Heart right ventricle (tissue), 16 donors: ENCODE measurements around the gene FBXO38. TPM values are rescaled to one million over a fixed set of nuclear protein-coding genes. Genes with fewer than 3 reads are reported as not detected.

ENCODE experiments used
- ATAC-seq, 8 donors: fragments of 200-7000 bp; cut with Tn5 transposase; one replicate each; pipeline ENCODE4 v1.9.1; 2020; ENCODE audit warnings: mild to moderate bottlenecking in 8 of 8, moderate library complexity in 8 of 8, moderate number of reproducible peaks in 1 of 8
- DNase-seq, 2 donors: peaks; one replicate each; pipeline ENCODE4 v3.0.0-alpha.2; 2020
- H3K27ac ChIP-seq, 10 donors: fragments of 200-600 bp; sonication (generic) in 2 of 10; one replicate each; pipeline versions ENCODE4 v1.5.0 to v1.8.0; 2020 to 2022; ENCODE audit warnings: mild to moderate bottlenecking in 3 of 10
- H3K27me3 ChIP-seq, 7 donors: fragments of 200-600 bp; one replicate each; pipeline ENCODE4 v1.8.0; 2021 to 2022; ENCODE audit warnings: mild to moderate bottlenecking in 2 of 7
- H3K36me3 ChIP-seq, 9 donors: fragments of 200-600 bp; sonication (generic) in 1 of 9; one replicate each; pipeline versions ENCODE4 v1.5.0 to v1.8.0; 2020 to 2022; ENCODE audit warnings: mild to moderate bottlenecking in 2 of 9
- H3K4me1 ChIP-seq, 9 donors: fragments of 200-600 bp; sonication (generic) in 1 of 9; one replicate each; pipeline versions ENCODE4 v1.5.0 to v1.8.0; 2020 to 2022; ENCODE audit warnings: mild to moderate bottlenecking in 4 of 9
- H3K4me3 ChIP-seq, 10 donors: fragments of 200-600 bp; sonication (generic) in 2 of 10; one replicate each; pipeline versions ENCODE4 v1.5.0 to v1.8.0; 2020 to 2022; ENCODE audit warnings: mild to moderate bottlenecking in 7 of 10, moderate library complexity in 2 of 10
- H3K9me3 ChIP-seq, 11 donors: fragments of 200-600 bp in 10 of 11; sonication (generic) in 2 of 11; one replicate each; pipeline versions ENCODE4 v1.5.0 to v1.8.0; 2013 to 2022; ENCODE audit warnings: mild to moderate bottlenecking in 2 of 11, control low read depth in 1 of 11, moderate library complexity in 1 of 11
- WGBS, 2 donors: extraction: QIAGEN DNeasy Blood & Tissue Kit; methylation state at CpG; one replicate each; pipeline ENCODE4 v1.1.7; 2013; ENCODE audit warnings: inconsistent platforms in 1 of 2; 5-methylcytosine and 5-hydroxymethylcytosine counted together
- intact Hi-C, 10 donors: fragments of 100-400 bp; cut with DNase I; formaldehyde crosslinking; loops; one replicate each; pipeline versions ENCODE4 v1.11.1 to v1.14.2; 2022
- polyA plus RNA-seq, 2 donors: library from polyadenylated mRNA; stranded (reverse); fragments of 200-250 nt; gene quantifications; one replicate each; pipeline ENCODE4 v1.2.3, GENCODE V29; 2013
- total RNA-seq, 10 donors: library from RNA; stranded (reverse); fragmentation: NEBNext Ultra II Directional in 3 of 10; extraction: Animal tissue kit (Norgen Biotek cat#: 25700) in 3 of 10; gene quantifications; one replicate each; pipeline versions ENCODE4 v1.2.1 to v1.2.4, GENCODE V29; 2021 to 2023
- TF ChIP-seq, protein P1 (sequence below), 9 donors: fragments of 200-600 bp; sonication (generic) in 2 of 9; IDR thresholded peaks; one replicate each; pipeline versions ENCODE4 v1.5.0 to v1.8.0; 2021 to 2022; ENCODE audit warnings: antibody characterized with exemption in 9 of 9, mild to moderate bottlenecking in 5 of 9, moderate library complexity in 1 of 9
- donor health status: Arrhythmogenic right ventricular cardiomyopathy.
- donor health status: ischemic (EF 13 %, LVEDD 7.1; RV severe dilation, severe dysfunction).
- donor health status: healthy with polysubstance abuse.
- donor health status: DM: no; HTN: yes; CAD: no.
- donor health status: DM: no; HTN: no; CAD: no.
- donor health status: ischemic (EF 25% LVEDD 6.9; RV normal size, moderate dysfunction).
- donor health status: ischemic (EF 25% LVEDD 5.7; RV mildly dilated, moderate dysfunction).
- donor health status: healthy.
- donor health status: DM: yes; HTN: yes; CAD: no.
- donor health status: Ischemic cardiomyopathy.
- donor health status: ischemic (EF 35%, LVEDD 5.7; RV mildly dilated, moderate dysfunction).
- donor health status: nonischemic (EF 11% LVEDD 7.7; RV severe dilation, severe dysfunction).
- donor health status: DM: yes; HTN: yes; CAD: no.
- donor health status: PGD.
- donor health status: ischemic (EF 29% LVEDD 5.4; RV normal size, mild dysfunction).
- donor health status: nonischemic (EF 23%, LVEDD 6.1; RV moderate dilation, normal function).

Gene FBXO38
- total and polyA plus RNA-seq, 12 donors: 10.2 to 66.4 (median 46.6) TPM

DNA sequence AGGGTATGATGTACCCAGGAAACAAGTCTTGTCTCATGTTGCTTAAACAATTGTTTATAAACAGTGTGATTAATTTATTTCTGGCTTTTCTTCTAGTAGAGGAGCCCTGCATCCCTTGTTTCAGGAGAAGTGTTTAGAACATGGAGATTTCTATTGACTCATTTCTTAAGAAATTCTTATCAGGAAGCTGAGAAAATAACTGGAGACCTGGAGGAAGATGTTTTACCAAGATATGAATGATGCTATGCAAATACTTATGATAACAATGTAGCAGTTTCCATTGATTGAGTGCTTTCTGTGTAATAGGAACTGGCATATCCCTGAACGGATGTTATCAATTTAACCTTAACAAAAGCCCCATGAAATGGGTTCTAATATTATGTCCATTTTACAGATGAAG, 108.6 kb downstream of the FBXO38 start:
- 91% methylated on average over 1 of the region's 1 CpG for WGBS, 2 donors
- no peak overlapping the region for H3K27ac ChIP-seq
- intact Hi-C loops: no loop called here

More for the DNA sequence above, 108.6 kb downstream of the FBXO38 start:
- H3K27me3 ChIP-seq: no peaks in the 10 kb centered on the region
- ATAC-seq (no peak), DNase-seq (no peak)
- H3K4me1 ChIP-seq: peaks cover 0 to 19% (median 9%) of the 10 kb centered on the region in 9 donors
- TF ChIP-seq, protein P1, sequence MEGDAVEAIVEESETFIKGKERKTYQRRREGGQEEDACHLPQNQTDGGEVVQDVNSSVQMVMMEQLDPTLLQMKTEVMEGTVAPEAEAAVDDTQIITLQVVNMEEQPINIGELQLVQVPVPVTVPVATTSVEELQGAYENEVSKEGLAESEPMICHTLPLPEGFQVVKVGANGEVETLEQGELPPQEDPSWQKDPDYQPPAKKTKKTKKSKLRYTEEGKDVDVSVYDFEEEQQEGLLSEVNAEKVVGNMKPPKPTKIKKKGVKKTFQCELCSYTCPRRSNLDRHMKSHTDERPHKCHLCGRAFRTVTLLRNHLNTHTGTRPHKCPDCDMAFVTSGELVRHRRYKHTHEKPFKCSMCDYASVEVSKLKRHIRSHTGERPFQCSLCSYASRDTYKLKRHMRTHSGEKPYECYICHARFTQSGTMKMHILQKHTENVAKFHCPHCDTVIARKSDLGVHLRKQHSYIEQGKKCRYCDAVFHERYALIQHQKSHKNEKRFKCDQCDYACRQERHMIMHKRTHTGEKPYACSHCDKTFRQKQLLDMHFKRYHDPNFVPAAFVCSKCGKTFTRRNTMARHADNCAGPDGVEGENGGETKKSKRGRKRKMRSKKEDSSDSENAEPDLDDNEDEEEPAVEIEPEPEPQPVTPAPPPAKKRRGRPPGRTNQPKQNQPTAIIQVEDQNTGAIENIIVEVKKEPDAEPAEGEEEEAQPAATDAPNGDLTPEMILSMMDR (IDR thresholded peaks at IDR 0.05): no peak
- no peaks in the 10 kb centered on the region for H3K9me3 ChIP-seq
- no peak overlapping the region for H3K4me3 ChIP-seq
- no peaks in the 10 kb centered on the region for H3K36me3 ChIP-seq

Other genes starting within 250 kb of the FBXO38 start
- gene SPINK14, start 215.4 kb upstream of the FBXO38 start, total RNA-seq: not detected
- gene SPINK14, start 215.4 kb upstream of the FBXO38 start, polyA plus RNA-seq: not detected
- not detected for gene SPINK6, start 180.9 kb upstream of the FBXO38 start, total RNA-seq
- gene SPINK6, start 180.9 kb upstream of the FBXO38 start, polyA plus RNA-seq: not detected
- gene MARCOL, start 145.4 kb upstream of the FBXO38 start, total RNA-seq: not detected
- gene MARCOL, start 145.4 kb upstream of the FBXO38 start, polyA plus RNA-seq: not detected
- gene SPINK13, start 115.2 kb upstream of the FBXO38 start, total RNA-seq: not detected
- under 1 TPM in 1 of 2 donors, not detected in 1; 0.32 TPM for gene SPINK13, start 115.2 kb upstream of the FBXO38 start, polyA plus RNA-seq
- not detected for gene SPINK7, start 71.5 kb upstream of the FBXO38 start, total RNA-seq
- gene SPINK7, start 71.5 kb upstream of the FBXO38 start, polyA plus RNA-seq: not detected
- gene SPINK9, start 48.4 kb upstream of the FBXO38 start, total RNA-seq: under 1 TPM in 1 of 10 donors, not detected in 9; 0.57 TPM
- not detected for gene SPINK9, start 48.4 kb upstream of the FBXO38 start, polyA plus RNA-seq